ENCODE data around the gene F2RL2. TPM values are rescaled to one million over a fixed set of nuclear protein-coding genes. Genes with fewer than 3 reads are reported as not detected.

F2RL2 gene
- total RNA-seq, 1 experiment from 2014 or later, result not detected

GRCh38 chr5:76608833-76609232 is 14.4 kb downstream of the F2RL2 start:
- no peak overlapping the region for H4K8ac ChIP-seq (replicated peaks; ENCODE audit: insufficient read length, low read depth, low read length)
- Mint-ChIP-seq H3K9me3 (no peaks in the 10 kb centered on the region), H3K36me3 (ENCODE audit: insufficient read depth in 1 of 3, low read depth in 3 of 3) (peaks cover 0 to 10% (median 7%) of the 10 kb centered on the region in 3 experiments; a peak in 3 of 7 replicates), H3K27ac (no peak overlapping the region), H3K27me3 (ENCODE audit: low read depth) (no peaks in the 10 kb centered on the region), H3K4me3 (no peak overlapping the region), H3K4me1 (peaks cover 7 to 8% of the 10 kb centered on the region in 2 experiments; a peak in 3 of 4 replicates)
- no peaks in the 10 kb centered on the region for H3K79me2 ChIP-seq (ENCODE audit: insufficient read depth, low read length)
- H2BK120ac ChIP-seq (ENCODE audit: low read depth, low read length, poor library complexity, severe bottlenecking), result no peak overlapping the region
- H3K4me2 ChIP-seq (ENCODE audit: insufficient read depth, insufficient read length, low read length), result no peak overlapping the region
- no peak for DNase-seq
- no peak overlapping the region for H2BK12ac ChIP-seq (ENCODE audit: insufficient read length, low read depth, low read length)
- H3K56ac ChIP-seq (ENCODE audit: insufficient read length, low read depth, low read length), result no peak overlapping the region
- TF ChIP-seq, protein P1, sequence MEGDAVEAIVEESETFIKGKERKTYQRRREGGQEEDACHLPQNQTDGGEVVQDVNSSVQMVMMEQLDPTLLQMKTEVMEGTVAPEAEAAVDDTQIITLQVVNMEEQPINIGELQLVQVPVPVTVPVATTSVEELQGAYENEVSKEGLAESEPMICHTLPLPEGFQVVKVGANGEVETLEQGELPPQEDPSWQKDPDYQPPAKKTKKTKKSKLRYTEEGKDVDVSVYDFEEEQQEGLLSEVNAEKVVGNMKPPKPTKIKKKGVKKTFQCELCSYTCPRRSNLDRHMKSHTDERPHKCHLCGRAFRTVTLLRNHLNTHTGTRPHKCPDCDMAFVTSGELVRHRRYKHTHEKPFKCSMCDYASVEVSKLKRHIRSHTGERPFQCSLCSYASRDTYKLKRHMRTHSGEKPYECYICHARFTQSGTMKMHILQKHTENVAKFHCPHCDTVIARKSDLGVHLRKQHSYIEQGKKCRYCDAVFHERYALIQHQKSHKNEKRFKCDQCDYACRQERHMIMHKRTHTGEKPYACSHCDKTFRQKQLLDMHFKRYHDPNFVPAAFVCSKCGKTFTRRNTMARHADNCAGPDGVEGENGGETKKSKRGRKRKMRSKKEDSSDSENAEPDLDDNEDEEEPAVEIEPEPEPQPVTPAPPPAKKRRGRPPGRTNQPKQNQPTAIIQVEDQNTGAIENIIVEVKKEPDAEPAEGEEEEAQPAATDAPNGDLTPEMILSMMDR (conservative IDR thresholded peaks at IDR 0.05), result no peak
- no peak overlapping the region for H2BK15ac ChIP-seq (ENCODE audit: low read depth, low read length)
- H3K4me1 ChIP-seq (ENCODE audit: insufficient read depth, low read length), result 0 out of 2 replicates have a peak, but pooled peaks cover 2% of the 10 kb centered on the region
- H3T11ph ChIP-seq (ENCODE audit: low read length), result no peak overlapping the region
- no peak overlapping the region for H3K23ac ChIP-seq (ENCODE audit: insufficient read length, low read depth, low read length)
- no peaks in the 10 kb centered on the region for H3K23me2 ChIP-seq (ENCODE audit: insufficient read length, low read depth, low read length, poor library complexity, severe bottlenecking)
- no peaks in the 10 kb centered on the region for H3K27me3 ChIP-seq (ENCODE audit: insufficient read depth, low read length)
- no CpG with 5 or more reads among the region's 4 CpGs for WGBS (ENCODE audit: extremely low coverage, insufficient read length, low lambda C conversion rate)
- no peak overlapping the region for H3K9ac ChIP-seq (ENCODE audit: extremely low read depth, insufficient read length, low read length)
- H3K27ac ChIP-seq (ENCODE audit: insufficient read length, low read depth, low read length), result no peak overlapping the region
- no peaks in the 10 kb centered on the region for H3K9me3 ChIP-seq (ENCODE audit: control insufficient read depth, low read depth, low read length)
- H3K18ac ChIP-seq (ENCODE audit: insufficient read length, low read depth, low read length), result no peak overlapping the region
- H4K5ac ChIP-seq (ENCODE audit: insufficient read length, low read depth, low read length), result no peak overlapping the region
- H2AFZ ChIP-seq (ENCODE audit: low read length), result no peak overlapping the region
- H2AK5ac ChIP-seq (ENCODE audit: insufficient read length, low read length), result no peak overlapping the region
- no peak overlapping the region for H2BK20ac ChIP-seq (ENCODE audit: low read depth, low read length, poor library complexity, severe bottlenecking)
- no peaks in the 10 kb centered on the region for H3K79me1 ChIP-seq (ENCODE audit: insufficient read depth, low read depth, low read length, poor library complexity, severe bottlenecking)
- no peak overlapping the region for H2BK5ac ChIP-seq (ENCODE audit: insufficient read length, low read length)
- no peaks in the 10 kb centered on the region for H4K20me1 ChIP-seq (ENCODE audit: control insufficient read depth, insufficient read depth, insufficient read length)
- H3K14ac ChIP-seq (ENCODE audit: insufficient read depth, low read length), result no peak overlapping the region
- H3K4ac ChIP-seq (ENCODE audit: low read depth, low read length), result no peak overlapping the region
- H4K91ac ChIP-seq (ENCODE audit: insufficient read length, low read depth, low read length), result no peak overlapping the region

Measured in H9 (cell line).